ENCODE results near the gene ZFPM1.

Gene ZFPM1

GRCh38 chr16:88452482-88453216, 431 bp upstream of the ZFPM1 start:
- Histone ChIP-seq H3K36me3 (ENCODE audit: control insufficient read depth, insufficient read depth, low read length) (peaks cover under 1% of the 10 kb centered on the region), H3K27ac (ENCODE audit: low read depth, low read length, severe bottlenecking) (peak overlapping the region; percentile 62), H3K9me3 (ENCODE audit: control insufficient read depth, low read length) (no peaks in the 10 kb centered on the region), H3K4me1 (ENCODE audit: control insufficient read depth, insufficient read depth, low read length, poor library complexity, severe bottlenecking) (peaks cover 17% of the 10 kb centered on the region), H3K4me3 (ENCODE audit: extremely low read depth, insufficient read depth, low read length, poor library complexity, severe bottlenecking) (peak overlapping the region; percentile 46)
- WGBS, 2 experiments (ENCODE audit: insufficient coverage in 2 of 2), result 9% methylated on average over 47 to 58 of the region's 72 CpGs

GRCh38 chr16:88453611-88454522, 787 bp downstream of the ZFPM1 start:
- no peaks in the 10 kb centered on the region for H3K9me3 ChIP-seq (ENCODE audit: control insufficient read depth, low read length)
- no peak overlapping the region for H3K27ac ChIP-seq (ENCODE audit: low read depth, low read length, severe bottlenecking)
- 2 to 3% methylated on average over 44 to 67 of the region's 89 CpGs for WGBS, 2 experiments (ENCODE audit: insufficient coverage in 2 of 2)

DNA sequence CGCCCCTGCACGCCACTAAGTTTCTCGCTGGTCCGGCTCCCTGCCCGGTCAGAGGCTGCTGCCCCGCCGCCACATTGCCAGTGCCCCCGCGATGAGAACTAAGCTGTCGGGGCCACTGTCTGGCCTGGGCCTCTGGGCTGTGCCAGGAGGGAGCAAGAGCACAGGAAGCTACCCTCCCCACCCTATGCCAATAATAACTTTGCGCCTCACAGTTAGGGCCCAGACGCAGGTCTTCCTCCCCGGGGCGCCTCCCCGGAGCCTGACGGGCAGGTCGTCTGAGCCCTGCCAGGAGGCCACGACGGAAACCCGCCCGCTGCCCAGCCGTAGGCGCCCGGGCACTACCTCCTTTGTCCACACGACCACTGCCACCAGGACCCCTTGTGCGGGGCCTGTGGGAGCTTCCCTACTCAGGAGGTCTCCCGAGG, 1.5 kb downstream of the ZFPM1 start:
- peak overlapping the region; percentile 70 for H3K4me3 ChIP-seq (ENCODE audit: extremely low read depth, insufficient read depth, low read length, poor library complexity, severe bottlenecking)
- H3K9me3 ChIP-seq (ENCODE audit: control insufficient read depth, low read length), result no peaks in the 10 kb centered on the region
- H3K4me1 ChIP-seq (ENCODE audit: control insufficient read depth, insufficient read depth, low read length, poor library complexity, severe bottlenecking), result peaks cover 17% of the 10 kb centered on the region
- 10 to 12% methylated on average over 18 to 25 of the region's 27 CpGs for WGBS, 2 experiments (ENCODE audit: insufficient coverage in 2 of 2)
- H3K36me3 ChIP-seq (ENCODE audit: control insufficient read depth, insufficient read depth, low read length), result peaks cover 6% of the 10 kb centered on the region
- no peak overlapping the region for H3K27ac ChIP-seq (ENCODE audit: low read depth, low read length, severe bottlenecking)

More at GRCh38 chr16:88453611-88454522, 787 bp downstream of the ZFPM1 start:
- H3K36me3 ChIP-seq (ENCODE audit: control insufficient read depth, insufficient read depth, low read length), result peaks cover 6% of the 10 kb centered on the region
- H3K4me3 ChIP-seq (ENCODE audit: extremely low read depth, insufficient read depth, low read length, poor library complexity, severe bottlenecking), result peak overlapping the region; percentile 70
- peaks cover 17% of the 10 kb centered on the region for H3K4me1 ChIP-seq (ENCODE audit: control insufficient read depth, insufficient read depth, low read length, poor library complexity, severe bottlenecking)

DNA sequence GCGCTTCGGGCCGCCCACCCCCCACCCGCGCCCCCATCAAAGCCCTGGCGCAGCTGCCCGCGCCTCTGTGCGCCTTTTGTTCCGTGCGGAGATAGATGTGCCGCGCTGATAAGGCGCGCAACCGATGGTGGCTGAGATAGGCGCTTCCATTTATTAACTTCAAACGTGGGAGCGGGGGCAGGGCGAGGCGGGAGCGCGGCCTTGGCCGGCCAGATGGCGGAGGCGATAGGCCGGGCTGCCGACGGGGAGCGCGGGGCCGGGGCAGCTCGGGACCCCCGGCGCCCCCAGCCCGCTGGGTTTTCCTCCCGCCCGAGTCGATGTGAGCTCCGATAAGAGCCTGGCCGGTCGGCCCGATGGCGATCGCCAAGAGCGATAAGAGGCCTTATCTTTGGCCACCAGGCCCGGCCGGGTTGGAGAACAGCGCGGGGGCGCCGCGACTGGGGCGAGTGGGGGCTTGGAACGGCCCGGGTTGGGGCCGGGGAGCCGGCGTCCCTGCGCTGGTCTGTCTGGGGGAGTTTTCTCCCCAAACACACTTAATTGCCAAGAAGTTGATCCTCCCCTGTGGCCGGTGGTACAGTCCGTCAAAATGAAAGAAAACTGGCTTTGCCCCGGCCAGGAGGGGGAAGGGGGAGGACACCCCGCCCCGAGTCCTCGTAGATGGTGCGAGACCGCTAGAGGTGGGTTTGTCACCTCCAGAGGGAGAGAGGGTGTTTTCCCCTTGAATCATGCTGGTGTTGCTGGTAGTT, 2.7 kb downstream of the ZFPM1 start:
- WGBS, 2 experiments (ENCODE audit: insufficient coverage in 2 of 2), result 2% methylated on average over 20 to 49 of the region's 68 CpGs
- H3K27ac ChIP-seq (ENCODE audit: low read depth, low read length, severe bottlenecking), result no peak overlapping the region

GRCh38 chr16:88456356-88457292, 3.5 kb downstream of the ZFPM1 start:
- H3K27ac ChIP-seq (ENCODE audit: low read depth, low read length, severe bottlenecking), result no peak overlapping the region
- peaks cover 30% of the 10 kb centered on the region for H3K4me1 ChIP-seq (ENCODE audit: control insufficient read depth, insufficient read depth, low read length, poor library complexity, severe bottlenecking)
- WGBS, 2 experiments (ENCODE audit: insufficient coverage in 2 of 2), result 92 to 95% methylated on average over 12 to 14 of the region's 14 CpGs
- peak overlapping the region; percentile 70 for H3K4me3 ChIP-seq (ENCODE audit: extremely low read depth, insufficient read depth, low read length, poor library complexity, severe bottlenecking)
- H3K9me3 ChIP-seq (ENCODE audit: control insufficient read depth, low read length), result no peaks in the 10 kb centered on the region
- H3K36me3 ChIP-seq (ENCODE audit: control insufficient read depth, insufficient read depth, low read length), result peaks cover 6% of the 10 kb centered on the region

More for the DNA sequence above, 2.7 kb downstream of the ZFPM1 start:
- Histone ChIP-seq H3K36me3 (ENCODE audit: control insufficient read depth, insufficient read depth, low read length) (peaks cover 6% of the 10 kb centered on the region), H3K4me1 (ENCODE audit: control insufficient read depth, insufficient read depth, low read length, poor library complexity, severe bottlenecking) (peaks cover 27% of the 10 kb centered on the region), H3K9me3 (ENCODE audit: control insufficient read depth, low read length) (no peaks in the 10 kb centered on the region), H3K4me3 (ENCODE audit: extremely low read depth, insufficient read depth, low read length, poor library complexity, severe bottlenecking) (peak overlapping the region; percentile 70)

- peaks cover 24% of the 10 kb centered on the region for H3K4me1 ChIP-seq (ENCODE audit: control insufficient read depth, insufficient read depth, low read length, poor library complexity, severe bottlenecking)
- no peaks in the 10 kb centered on the region for H3K9me3 ChIP-seq (ENCODE audit: control insufficient read depth, low read length)
- H3K4me3 ChIP-seq (ENCODE audit: extremely low read depth, insufficient read depth, low read length, poor library complexity, severe bottlenecking), result no peak overlapping the region
- WGBS, 2 experiments (ENCODE audit: insufficient coverage in 2 of 2), result 91% methylated on average over 20 of the region's 20 CpGs
- H3K27ac ChIP-seq (ENCODE audit: low read depth, low read length, severe bottlenecking), result no peak overlapping the region
- peaks cover 6% of the 10 kb centered on the region for H3K36me3 ChIP-seq (ENCODE audit: control insufficient read depth, insufficient read depth, low read length)
Observed at GRCh38 chr16:88458039-88458772, 5.1 kb downstream of the ZFPM1 start.

GRCh38 chr16:88458773-88459235, 5.7 kb downstream of the ZFPM1 start:
- Histone ChIP-seq H3K27ac (ENCODE audit: low read depth, low read length, severe bottlenecking) (no peak overlapping the region), H3K4me3 (ENCODE audit: extremely low read depth, insufficient read depth, low read length, poor library complexity, severe bottlenecking) (no peak overlapping the region), H3K9me3 (ENCODE audit: control insufficient read depth, low read length) (no peaks in the 10 kb centered on the region), H3K4me1 (ENCODE audit: control insufficient read depth, insufficient read depth, low read length, poor library complexity, severe bottlenecking) (peaks cover 29% of the 10 kb centered on the region), H3K36me3 (ENCODE audit: control insufficient read depth, insufficient read depth, low read length) (peaks cover 6% of the 10 kb centered on the region)
- 86 to 93% methylated on average over 10 to 12 of the region's 12 CpGs for WGBS, 2 experiments (ENCODE audit: insufficient coverage in 2 of 2)

DNA sequence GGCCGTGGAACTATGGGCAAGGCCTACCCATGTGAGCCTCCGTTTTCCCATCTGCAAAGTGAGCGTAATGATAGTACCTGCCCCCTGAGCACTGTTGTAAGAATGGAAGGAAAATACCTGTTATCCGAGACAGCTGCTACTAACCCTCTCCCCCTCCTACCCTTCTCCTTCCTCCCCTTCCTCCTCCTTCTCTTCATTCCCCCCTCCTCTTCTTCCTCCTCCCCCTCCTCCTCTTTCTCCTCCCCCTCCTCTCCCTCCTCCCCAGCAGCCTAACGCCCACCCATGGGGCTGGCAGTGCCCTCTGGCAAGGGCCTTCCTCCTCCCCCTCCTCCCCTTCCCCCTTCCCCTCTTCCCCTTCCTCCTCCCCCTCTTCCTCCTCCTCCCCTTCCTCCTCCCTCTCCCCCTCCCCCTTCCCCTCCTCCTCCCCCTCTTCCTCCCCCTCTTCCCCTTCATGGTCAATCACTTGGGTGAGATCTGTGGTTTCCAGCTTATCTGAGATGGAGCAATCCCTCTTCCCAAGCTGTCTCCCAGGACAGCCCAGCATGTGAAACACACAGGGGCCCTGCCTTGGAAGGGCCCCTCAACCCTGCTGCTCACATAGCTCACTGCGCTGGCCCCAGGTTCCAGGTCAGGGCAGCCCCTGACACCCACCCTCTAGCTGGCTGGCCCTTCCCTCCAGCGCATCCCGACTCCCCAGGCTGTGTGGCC, 6.4 kb downstream of the ZFPM1 start:
- Histone ChIP-seq H3K9me3 (ENCODE audit: control insufficient read depth, low read length) (no peaks in the 10 kb centered on the region), H3K4me1 (ENCODE audit: control insufficient read depth, insufficient read depth, low read length, poor library complexity, severe bottlenecking) (peaks cover 29% of the 10 kb centered on the region), H3K27ac (ENCODE audit: low read depth, low read length, severe bottlenecking) (no peak overlapping the region), H3K4me3 (ENCODE audit: extremely low read depth, insufficient read depth, low read length, poor library complexity, severe bottlenecking) (no peak overlapping the region), H3K36me3 (ENCODE audit: control insufficient read depth, insufficient read depth, low read length) (peaks cover 6% of the 10 kb centered on the region)
- 86 to 94% methylated on average over 5 to 7 of the region's 8 CpGs for WGBS, 2 experiments (ENCODE audit: insufficient coverage in 2 of 2)

Data from mesodermal cell (in vitro differentiated cells).